ENCODE results near the gene CLASRP. TPM values are rescaled to one million over a fixed set of nuclear protein-coding genes. Genes with fewer than 3 reads are reported as not detected.
"Not testable (repeated sequence)": the region's sequence is repeated elsewhere in the genome, so short reads cannot be mapped to it uniquely, and the experiment has no call there.

The CLASRP gene, protein sequence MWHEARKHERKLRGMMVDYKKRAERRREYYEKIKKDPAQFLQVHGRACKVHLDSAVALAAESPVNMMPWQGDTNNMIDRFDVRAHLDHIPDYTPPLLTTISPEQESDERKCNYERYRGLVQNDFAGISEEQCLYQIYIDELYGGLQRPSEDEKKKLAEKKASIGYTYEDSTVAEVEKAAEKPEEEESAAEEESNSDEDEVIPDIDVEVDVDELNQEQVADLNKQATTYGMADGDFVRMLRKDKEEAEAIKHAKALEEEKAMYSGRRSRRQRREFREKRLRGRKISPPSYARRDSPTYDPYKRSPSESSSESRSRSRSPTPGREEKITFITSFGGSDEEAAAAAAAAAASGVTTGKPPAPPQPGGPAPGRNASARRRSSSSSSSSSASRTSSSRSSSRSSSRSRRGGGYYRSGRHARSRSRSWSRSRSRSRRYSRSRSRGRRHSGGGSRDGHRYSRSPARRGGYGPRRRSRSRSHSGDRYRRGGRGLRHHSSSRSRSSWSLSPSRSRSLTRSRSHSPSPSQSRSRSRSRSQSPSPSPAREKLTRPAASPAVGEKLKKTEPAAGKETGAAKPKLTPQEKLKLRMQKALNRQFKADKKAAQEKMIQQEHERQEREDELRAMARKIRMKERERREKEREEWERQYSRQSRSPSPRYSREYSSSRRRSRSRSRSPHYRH
- total RNA-seq: 5.3 TPM

DNA sequence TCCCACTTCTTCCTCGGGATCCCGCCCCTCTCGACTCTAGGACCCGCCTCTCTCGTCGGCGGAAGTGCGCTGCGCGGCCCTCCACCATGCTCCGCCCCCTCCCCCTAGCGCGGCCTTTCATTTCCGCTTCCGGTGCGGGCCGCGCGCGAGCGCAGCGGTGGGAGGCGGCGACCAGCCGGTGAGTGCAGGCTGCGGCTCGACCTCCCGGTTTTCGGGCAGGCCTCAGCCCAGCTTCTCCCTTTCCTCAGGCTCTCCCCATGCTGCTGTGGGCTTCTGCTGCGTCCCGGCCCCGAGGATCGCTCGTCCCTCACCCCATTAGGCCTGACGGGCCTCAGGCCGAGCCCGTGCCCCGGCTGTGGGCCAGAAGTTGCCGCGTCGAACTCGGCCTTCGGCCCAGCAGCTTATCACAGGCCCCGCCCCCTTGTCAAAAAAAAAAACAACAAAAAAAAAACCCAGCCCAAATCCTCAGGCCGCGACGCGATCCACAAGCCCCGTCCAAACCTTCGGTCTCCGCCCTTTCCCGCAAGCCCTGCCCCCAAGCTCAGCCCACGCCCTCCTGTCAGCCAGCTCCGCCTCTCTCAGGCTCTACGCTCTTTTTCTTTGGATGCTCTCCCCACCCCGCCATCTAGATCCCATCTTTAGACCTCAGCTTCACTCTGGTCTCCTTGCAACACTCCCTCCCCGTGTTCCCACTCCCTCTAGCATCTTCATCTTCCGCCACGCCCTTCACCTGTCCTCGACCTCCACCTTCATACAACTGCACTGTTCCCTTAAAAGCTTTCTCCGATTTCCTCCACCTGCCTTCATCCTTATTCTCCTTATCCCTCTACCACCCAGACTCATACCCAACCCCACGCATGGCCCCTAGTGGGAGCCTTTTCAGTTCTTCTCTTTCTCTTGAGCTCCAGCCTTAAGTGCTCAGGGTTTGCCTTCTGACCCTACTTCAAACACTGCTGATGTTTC is at the start of gene CLASRP:
Gene CLASRP, plus strand, starts transcription at position 115 of the 963 bp plus-strand sequence. CDS start 1,168 bp downstream, outside the sequence.
- DNase-seq (ENCODE audit: low spot score in 2 of 2) (peak; percentile 91 to 93), FAIRE-seq (peak; percentile 60)

DNA sequence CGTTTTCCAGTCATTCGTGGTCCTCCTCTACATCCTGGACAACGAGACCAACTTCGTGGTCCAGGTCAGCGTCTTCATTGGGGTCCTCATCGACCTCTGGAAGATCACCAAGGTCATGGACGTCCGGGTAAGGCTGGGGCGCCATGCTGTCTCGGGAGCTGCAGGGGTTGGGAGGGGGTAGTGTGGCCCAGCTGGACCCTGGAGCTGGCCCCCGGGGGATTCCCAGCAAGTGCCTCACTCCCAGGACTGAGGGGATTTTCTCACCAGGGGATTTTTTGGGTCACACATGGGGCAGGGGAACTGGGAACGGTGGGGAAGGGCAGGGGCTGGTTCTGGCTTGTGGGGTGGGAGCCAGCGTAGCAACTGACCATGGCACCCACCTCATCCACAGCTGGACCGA is 48.4 kb upstream of the CLASRP start:
- DNase-seq (ENCODE audit: low spot score in 2 of 2) (no peak), FAIRE-seq (no peak)

DNA sequence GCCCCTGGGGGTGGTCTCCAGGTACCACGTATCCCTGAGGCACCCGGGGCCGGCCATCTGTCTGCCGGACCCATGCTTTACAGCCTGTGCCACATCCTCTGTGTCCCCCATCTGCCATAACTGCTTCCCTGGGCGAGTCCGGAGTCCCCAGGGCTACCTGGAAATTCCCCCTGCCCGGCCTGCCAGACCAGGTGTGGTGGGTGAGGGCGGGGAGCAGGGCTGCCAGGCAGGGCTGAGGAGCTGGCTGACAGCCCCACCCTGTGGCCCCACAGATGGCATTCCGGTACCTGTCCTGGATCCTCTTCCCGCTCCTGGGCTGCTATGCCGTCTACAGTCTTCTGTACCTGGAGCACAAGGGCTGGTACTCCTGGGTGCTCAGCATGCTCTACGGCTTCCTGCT is 47.9 kb upstream of the CLASRP start:
- DNase-seq (ENCODE audit: low spot score in 2 of 2) (no peak), FAIRE-seq (no peak)

DNA sequence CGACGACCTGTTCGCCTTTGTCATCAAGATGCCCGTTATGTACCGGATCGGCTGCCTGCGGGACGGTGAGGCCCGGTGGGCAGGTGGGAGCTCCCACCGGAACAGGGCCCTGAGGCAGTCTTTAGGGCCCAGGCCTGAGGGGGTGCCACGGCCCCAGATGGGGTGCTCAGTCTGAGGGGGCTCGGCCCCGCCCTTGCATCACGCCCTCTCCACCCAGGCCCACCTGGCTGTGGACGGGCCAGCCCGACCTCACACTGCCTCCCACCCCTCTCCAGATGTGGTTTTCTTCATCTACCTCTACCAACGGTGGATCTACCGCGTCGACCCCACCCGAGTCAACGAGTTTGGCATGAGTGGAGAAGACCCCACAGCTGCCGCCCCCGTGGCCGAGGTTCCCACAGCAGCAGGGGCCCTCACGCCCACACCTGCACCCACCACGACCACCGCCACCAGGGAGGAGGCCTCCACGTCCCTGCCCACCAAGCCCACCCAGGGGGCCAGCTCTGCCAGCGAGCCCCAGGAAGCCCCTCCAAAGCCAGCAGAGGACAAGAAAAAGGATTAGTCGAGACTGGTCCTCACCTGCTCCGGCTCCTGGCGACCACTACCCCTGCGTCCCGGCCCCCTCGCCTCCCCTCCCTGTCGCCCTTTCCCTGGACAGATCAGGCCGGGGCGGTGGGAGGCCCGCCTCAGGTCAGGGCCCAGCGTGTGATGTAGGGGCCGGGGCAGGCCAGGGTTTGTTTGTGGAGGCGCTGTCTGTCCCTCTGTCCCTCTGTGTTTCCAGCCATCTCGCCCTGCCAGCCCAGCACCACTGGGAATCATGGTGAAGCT is 46.3 kb upstream of the CLASRP start:
- no peak for DNase-seq (ENCODE audit: low spot score in 2 of 2)
- no peak for FAIRE-seq

DNA sequence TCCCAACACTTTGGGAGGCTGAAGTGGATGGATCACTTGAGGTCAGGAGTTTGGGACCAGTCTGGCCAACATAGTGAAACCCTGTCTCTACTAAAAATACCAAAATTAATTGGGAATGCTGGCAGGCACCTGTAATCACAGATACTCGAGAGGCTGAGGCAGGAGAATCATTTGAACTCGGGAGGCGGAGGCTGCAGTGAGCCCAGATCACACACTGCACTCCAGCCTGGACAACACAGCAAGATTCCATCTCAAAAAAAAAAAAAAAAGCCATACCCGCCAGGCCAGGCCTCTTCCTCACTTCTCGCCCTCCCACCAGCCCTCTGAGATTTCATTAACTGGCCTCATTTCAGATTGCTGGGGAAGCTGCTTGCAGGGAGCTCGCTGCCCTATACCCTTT is 45.3 kb upstream of the CLASRP start:
- no peak for FAIRE-seq
- no peak for DNase-seq (ENCODE audit: low spot score in 2 of 2)

DNA sequence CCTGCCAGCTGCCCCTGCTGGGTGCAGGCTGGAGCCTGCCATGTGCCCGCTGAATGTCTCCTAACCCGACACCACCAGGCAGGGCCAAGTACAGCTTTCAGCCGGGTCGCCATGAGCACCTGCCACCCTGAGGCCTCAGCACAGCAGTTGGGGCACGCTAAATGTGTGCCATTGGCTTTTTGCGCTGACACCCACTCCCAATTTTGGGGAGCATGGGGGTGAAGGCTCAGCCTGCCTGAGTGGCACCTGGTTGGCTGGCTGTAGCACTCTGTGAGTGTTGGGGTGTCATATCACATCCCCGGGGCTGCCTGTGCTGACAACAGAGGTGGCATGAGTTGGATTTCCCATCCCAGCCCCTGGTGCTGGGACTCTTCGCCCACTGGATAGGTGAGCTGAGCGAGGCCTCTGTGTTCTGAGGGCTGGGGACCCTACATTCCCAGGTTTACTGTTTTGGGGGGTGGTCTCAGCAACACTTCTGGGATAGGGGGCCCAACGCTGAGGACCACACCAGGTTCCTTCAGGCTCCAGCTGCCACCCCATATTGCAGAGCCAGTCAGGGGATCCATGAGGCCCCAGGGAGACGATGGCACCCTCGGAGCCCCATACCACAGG is 44.8 kb upstream of the CLASRP start:
- FAIRE-seq (no peak), DNase-seq (ENCODE audit: low spot score in 2 of 2) (no peak)

DNA sequence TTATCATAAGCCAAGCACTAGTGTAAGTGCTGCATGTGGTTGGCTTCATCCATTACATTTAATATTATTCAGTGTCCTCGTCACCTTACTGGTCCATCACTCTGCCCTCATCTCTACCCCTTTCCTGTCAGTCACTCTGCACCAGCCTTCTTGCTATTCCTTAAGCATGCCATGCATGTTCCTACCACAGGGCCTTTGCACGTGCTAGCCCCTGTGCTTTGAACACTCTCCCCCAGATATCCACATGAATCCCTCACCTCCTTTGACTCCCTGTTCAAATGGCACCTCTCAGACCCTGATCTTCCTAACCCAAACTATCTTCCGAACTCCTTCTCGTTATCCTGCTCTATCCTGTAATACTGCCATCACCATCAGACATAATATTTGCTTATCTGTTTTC is 40.8 kb upstream of the CLASRP start:
- FAIRE-seq (no peak), DNase-seq (ENCODE audit: low spot score in 2 of 2) (no peak)

DNA sequence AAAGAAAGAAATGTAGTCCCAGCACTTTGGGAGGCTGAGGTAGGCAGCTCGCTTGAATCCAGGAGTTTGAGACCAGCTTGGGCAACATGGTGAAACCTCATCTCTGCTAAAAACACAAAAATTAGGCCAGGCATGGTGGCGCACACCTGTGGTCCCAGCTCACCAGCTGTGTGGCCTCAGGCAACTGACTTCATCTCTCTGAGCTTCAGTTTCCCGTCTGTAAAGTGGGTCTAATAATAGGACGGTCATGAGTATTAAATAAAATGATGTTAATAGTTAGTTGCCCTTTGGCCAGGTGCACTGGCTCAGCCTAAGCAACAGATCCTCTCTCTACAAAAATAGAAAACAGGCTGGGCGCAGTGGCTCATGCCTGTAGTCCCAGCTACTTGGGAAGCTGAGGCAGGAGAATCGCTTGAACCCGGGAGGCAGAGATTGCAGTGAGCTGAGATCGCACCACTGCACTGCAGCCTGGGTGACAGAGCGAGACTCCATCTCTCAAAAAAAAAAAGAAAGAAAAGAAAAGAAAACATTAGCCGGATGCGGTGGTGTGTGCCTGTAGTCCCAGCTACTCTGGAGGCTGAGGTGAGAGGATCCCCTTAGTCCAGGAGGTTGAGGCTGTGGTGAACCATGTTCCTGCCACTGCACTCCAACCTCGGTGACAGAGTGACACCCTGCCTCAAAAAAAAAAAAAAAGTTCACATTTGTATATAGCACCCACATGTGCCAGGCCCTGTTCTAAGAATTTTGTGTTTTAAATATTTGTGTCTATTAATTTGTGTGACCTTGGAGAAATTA is 39.5 kb upstream of the CLASRP start:
- DNase-seq (ENCODE audit: low spot score in 2 of 2); FAIRE-seq: not testable (repeated sequence)

DNA sequence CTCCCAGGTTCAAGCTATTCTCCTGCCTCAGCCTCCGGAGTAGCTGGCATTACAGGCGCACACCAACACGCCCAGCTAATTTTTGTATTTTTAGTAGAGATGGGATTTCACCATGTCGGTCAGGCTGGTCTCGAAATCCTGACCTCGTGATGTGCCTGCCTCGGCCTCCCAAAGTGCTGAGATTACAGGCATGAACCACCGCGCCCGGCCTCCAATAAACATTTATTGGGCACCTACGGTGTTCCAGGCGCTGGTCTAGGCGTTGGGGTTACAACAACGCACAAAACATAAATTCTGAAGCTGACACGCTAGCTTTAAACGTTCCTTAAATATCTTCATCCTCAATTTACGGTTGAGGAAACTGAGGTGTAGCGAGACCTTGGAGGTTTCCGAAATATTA is 38.2 kb upstream of the CLASRP start:
- DNase-seq (ENCODE audit: low spot score in 2 of 2); FAIRE-seq: not testable (repeated sequence)

DNA sequence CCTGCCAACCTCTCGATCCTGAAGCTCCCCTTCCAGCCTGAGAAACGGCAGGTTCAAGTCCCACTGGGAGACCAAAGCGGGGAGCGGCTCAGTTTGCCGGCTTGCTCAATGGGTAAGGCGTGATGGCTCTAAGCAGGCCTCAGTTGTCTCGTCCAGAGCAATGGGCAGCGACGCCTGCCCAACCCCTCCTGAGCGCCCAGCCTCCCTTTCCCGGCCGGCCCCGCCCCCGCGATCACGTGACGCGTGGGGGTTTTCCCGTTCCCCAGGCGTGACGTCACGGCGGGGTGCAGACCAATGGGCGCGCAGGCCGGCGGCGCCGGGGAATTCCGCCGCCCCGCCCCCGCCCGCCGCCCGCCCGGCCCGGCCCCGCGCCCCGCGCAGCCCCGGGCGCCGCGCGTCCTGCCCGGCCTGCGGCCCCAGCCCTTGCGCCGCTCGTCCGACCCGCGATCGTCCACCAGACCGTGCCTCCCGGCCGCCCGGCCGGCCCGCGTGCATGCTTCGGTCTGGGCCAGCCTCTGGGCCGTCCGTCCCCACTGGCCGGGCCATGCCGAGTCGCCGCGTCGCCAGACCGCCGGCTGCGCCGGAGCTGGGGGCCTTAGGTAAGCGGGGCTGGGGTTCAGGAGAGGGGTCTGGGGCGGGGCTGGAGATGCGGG is 37.6 kb upstream of the CLASRP start, which contains the start of gene RELB:
Gene RELB, plus strand, starts transcription at position 378 of the 653 bp plus-strand sequence. Its CDS starts 116 bp downstream, at position 494.
- no peak for FAIRE-seq
- DNase-seq (ENCODE audit: low spot score in 2 of 2): peak; percentile 98 to 99

DNA sequence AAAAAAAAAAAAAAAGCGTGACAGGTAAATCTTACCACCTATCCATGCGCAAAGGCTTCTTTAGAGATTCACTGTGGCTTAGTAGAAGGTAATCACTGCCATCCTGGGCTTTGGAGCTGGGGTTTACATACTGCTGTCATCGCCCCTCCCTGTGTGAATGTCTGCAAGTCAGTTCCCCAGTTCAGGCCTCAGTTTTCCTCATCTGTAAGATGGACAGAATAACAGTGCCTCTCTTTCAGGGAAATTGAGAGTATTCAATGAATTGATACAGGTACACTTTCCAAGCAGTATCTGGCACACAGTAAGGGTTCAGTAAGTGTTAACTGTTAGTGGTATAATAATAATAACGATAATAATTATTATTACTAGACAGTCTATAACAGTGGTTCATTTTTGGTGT is 35.4 kb upstream of the CLASRP start:
- FAIRE-seq: no peak

DNA sequence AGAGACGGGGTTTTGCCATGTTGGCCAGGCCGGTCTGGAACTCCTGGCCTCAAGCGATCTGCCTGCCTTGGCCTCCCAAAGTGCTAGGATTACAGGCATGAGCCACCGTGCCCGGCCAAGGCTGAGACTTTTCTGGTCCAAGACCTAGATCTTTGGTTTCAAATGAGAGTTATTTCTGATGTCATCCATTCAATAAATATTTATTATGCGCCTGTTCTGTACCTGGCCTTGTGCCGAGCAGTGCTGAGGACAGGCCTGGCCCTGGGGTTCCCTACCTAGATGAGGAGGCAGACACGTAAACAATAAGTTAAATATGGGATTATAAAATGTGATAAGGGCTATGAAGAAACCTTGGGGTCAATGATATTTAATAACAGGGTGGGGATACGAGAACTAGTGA is 33.1 kb upstream of the CLASRP start:
- FAIRE-seq (no peak), DNase-seq (ENCODE audit: low spot score in 2 of 2) (no peak)

More for the DNA sequence above, 35.4 kb upstream of the CLASRP start:
- DNase-seq (ENCODE audit: low spot score in 2 of 2): no peak

DNA sequence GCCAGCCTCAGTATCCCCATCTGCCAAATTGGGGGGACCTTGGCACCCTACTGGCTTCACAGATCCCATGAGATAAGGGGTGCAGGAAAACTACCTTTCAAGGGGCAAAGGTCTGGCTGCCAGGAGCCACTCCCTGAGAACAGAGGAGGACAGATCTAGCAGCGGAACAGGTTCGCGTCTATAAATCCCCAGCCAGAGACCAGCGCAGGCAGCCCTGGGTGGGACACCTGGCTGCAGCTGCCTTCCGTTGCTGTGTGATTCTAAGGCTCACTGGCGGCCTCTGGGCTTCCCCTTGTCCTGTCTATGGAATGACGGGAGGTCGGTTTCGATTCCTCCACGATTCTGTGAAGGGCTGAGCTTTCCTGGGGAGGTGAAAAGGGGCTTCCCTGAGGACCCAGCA is 30.3 kb upstream of the CLASRP start:
- DNase-seq (ENCODE audit: low spot score in 2 of 2) (no peak), FAIRE-seq (no peak)

DNA sequence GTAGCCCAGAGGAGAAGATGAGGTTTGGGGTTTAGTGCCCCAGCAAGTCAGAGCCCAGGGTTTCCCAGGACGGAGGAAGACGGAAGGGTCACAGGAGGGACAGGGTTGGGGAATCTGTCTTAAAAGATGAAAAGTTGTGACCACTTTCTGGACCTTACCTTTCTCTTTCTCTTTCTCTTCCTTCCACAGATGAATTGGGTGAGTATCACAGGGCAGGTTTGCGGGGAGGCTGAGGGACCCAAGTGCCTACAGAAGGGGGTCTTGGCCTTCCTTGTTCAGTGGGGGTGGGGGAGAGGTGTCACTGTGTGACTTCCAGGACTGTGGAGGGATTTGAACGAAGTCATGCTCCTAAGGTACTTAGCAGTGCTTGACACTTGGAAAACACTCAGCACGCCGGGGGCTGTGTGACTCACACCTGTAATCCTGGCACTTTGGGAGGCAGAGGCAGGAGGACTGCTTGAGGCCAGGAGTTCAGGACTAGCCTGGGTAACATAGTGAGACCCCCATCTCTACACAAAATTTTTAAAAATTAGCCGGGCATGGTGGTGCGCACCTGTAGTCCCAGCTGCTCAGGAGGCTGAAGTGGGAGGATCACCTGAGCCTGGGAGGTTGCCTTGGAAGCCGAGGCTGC is 29.1 kb upstream of the CLASRP start:
- no peak for DNase-seq (ENCODE audit: low spot score in 2 of 2)
- FAIRE-seq: no peak

DNA sequence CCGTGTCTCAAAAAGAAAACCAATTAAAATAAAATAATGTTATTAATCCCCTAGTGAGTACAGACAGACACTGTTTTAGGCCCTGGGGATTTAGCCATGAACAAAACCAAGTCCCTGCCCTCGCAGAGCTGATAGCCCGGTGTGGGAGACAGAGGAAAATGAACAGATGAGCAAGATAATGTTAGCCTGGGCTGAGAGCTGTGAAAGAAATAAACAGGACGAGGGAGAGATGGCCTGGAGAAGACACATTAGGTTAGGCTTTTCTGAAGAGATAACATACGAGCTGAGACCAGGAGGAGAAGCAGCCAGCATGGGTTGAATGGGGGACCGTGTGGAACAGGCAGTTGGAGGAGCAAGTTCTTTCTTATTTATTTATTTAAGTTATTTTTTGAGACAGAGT is 28.5 kb upstream of the CLASRP start:
- DNase-seq (ENCODE audit: low spot score in 2 of 2): no peak
- FAIRE-seq: no peak

DNA sequence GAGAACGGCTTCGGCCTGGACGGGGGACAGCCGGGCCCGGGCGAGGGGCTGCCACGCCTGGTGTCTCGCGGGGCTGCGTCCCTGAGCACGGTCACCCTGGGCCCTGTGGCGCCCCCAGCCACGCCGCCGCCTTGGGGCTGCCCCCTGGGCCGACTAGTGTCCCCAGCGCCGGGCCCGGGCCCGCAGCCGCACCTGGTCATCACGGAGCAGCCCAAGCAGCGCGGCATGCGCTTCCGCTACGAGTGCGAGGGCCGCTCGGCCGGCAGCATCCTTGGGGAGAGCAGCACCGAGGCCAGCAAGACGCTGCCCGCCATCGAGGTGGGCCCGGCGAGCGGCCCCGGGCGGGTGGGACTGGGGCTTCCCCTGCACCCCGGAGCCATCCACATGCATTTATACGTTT is 26.9 kb upstream of the CLASRP start:
- DNase-seq (ENCODE audit: low spot score in 2 of 2) (no peak), FAIRE-seq (no peak)

Data from frontal cortex (tissue), 4 donors.